CD14-positive monocyte (primary cell): Measurements from ENCODE around the gene CD6. TPM values are rescaled to one million over a fixed set of nuclear protein-coding genes. Genes with fewer than 3 reads are reported as not detected.

Experiments used
- DNase-seq, 3 donors: peaks; one replicate each; pipeline ENCODE4 v3.0.0-alpha.2; 2011 to 2022
- H2AFZ ChIP-seq: 2 replicates; pipeline ENCODE4 v1.6.0; 2012; ENCODE audit warnings: mild to moderate bottlenecking, low read depth, low read length, inconsistent platforms; ENCODE audit not compliant: insufficient read depth, poor library complexity, severe bottlenecking
- H3K27ac ChIP-seq, 2 donors: 1 replicate in 1 of 2; 2 replicates in 1 of 2; pipeline ENCODE4 v1.5.1; 2012 to 2013; ENCODE audit warnings: low read length in 2 of 2, control low read depth in 1 of 2, inconsistent platforms in 1 of 2, low read depth in 1 of 2, mild to moderate bottlenecking in 1 of 2
- H3K27me3 ChIP-seq, 2 donors: one replicate each; pipeline versions ENCODE4 v1.6.0 to v1.6.1; 2011 to 2013; ENCODE audit warnings: low read length in 2 of 2; ENCODE audit not compliant: control insufficient read depth in 2 of 2, insufficient read depth in 2 of 2
- H3K36me3 ChIP-seq, 2 donors: replicated peaks in 1 of 2; 1 replicate in 1 of 2; 2 replicates in 1 of 2; pipeline versions ENCODE4 v1.5.1 to v1.6.1; 2012 to 2013; ENCODE audit warnings: low read length in 2 of 2, control low read depth in 1 of 2, inconsistent platforms in 1 of 2, mild to moderate bottlenecking in 1 of 2; ENCODE audit not compliant: insufficient read depth in 2 of 2, control insufficient read depth in 1 of 2
- H3K4me1 ChIP-seq, 2 donors: 1 replicate in 1 of 2; 2 replicates in 1 of 2; pipeline versions ENCODE4 v1.5.1 to v1.6.1; 2012 to 2013; ENCODE audit warnings: low read length in 2 of 2, control low read depth in 1 of 2, inconsistent platforms in 1 of 2, mild to moderate bottlenecking in 1 of 2, moderate library complexity in 1 of 2; ENCODE audit not compliant: insufficient read depth in 2 of 2, control insufficient read depth in 1 of 2
- H3K4me2 ChIP-seq: replicated peaks from 2 replicates; pipeline ENCODE3; 2012; ENCODE audit warnings: low read length, moderate library complexity, mild to moderate bottlenecking; ENCODE audit not compliant: poor library complexity, severe bottlenecking; ENCODE audit errors: extremely low read depth
- H3K4me3 ChIP-seq, 3 experiments: fragments of 200-600 bp in 1 of 3; sonication (generic) in 1 of 3; replicated peaks in 1 of 3; 1 replicate in 2 of 3; 2 replicates in 1 of 3; pipeline ENCODE4 v1.5.1; 2011 to 2013; ENCODE audit warnings: low read length in 3 of 3, mild to moderate bottlenecking in 3 of 3, control low read depth in 2 of 3, low read depth in 2 of 3, inconsistent platforms in 1 of 3, moderate library complexity in 1 of 3
- H3K79me2 ChIP-seq: 2 replicates; pipeline ENCODE4 v1.6.0; 2012; ENCODE audit warnings: mild to moderate bottlenecking, control low read depth, inconsistent platforms, low read length, moderate library complexity; ENCODE audit not compliant: insufficient read depth
- H3K9ac ChIP-seq: 2 replicates; pipeline ENCODE4 v1.6.0; 2017; ENCODE audit warnings: low read length, mild to moderate bottlenecking; ENCODE audit not compliant: insufficient read depth, poor library complexity, severe bottlenecking
- H3K9me3 ChIP-seq, 2 donors: replicated peaks in 1 of 2; 1 replicate in 1 of 2; 2 replicates in 1 of 2; pipeline versions ENCODE4 v1.5.1 to v1.6.1; 2012 to 2013; ENCODE audit warnings: low read length in 2 of 2, control low read depth in 1 of 2; ENCODE audit not compliant: control insufficient read depth in 1 of 2, insufficient read depth in 1 of 2
- H4K20me1 ChIP-seq: 2 replicates; pipeline ENCODE4 v1.6.0; 2012; ENCODE audit warnings: mild to moderate bottlenecking, low read length, control low read depth, moderate library complexity; ENCODE audit not compliant: insufficient read depth
- H3K27ac Mint-ChIP-seq, 7 donors: one replicate each; pipeline ENCODE4 v1.8.0; 2020; ENCODE audit warnings: mild to moderate bottlenecking in 7 of 7, mixed read lengths in 7 of 7, moderate library complexity in 6 of 7, inconsistent platforms in 2 of 7
- H3K27me3 Mint-ChIP-seq, 3 donors: one replicate each; pipeline ENCODE4 v1.8.0; 2021 to 2022; ENCODE audit warnings: low read depth in 3 of 3, mild to moderate bottlenecking in 3 of 3, mixed read lengths in 3 of 3, moderate library complexity in 3 of 3, inconsistent platforms in 1 of 3
- H3K36me3 Mint-ChIP-seq, 2 donors: one replicate each; pipeline ENCODE4 v1.8.0; 2020; ENCODE audit warnings: mixed read lengths in 2 of 2, inconsistent platforms in 1 of 2, mild to moderate bottlenecking in 1 of 2
- H3K4me1 Mint-ChIP-seq: one replicate; pipeline ENCODE4 v1.8.0; 2020; ENCODE audit warnings: mild to moderate bottlenecking, mixed read lengths
- H3K4me3 Mint-ChIP-seq, 2 donors: one replicate each; pipeline ENCODE4 v1.8.0; 2020; ENCODE audit warnings: mild to moderate bottlenecking in 2 of 2, mixed read lengths in 2 of 2, moderate library complexity in 1 of 2
- H3K9me3 Mint-ChIP-seq, 7 donors: one replicate each; pipeline ENCODE4 v1.8.0; 2020 to 2022; ENCODE audit warnings: mixed read lengths in 7 of 7, mild to moderate bottlenecking in 6 of 7, moderate library complexity in 6 of 7, inconsistent platforms in 2 of 7
- WGBS: methylation state at CpG from one replicate; pipeline ENCODE4 v1.1.5; 2013; ENCODE audit warnings: missing lambda C conversion rate; ENCODE audit not compliant: insufficient coverage; 5-methylcytosine and 5-hydroxymethylcytosine counted together
- intact Hi-C, 2 donors: fragments of 100-400 bp; cut with micrococcal nuclease; formaldehyde crosslinking; loops; one replicate each; pipeline versions ENCODE4 v1.15.0 to v1.15.1; 2023
- polyA plus RNA-seq, 3 donors: library from polyadenylated mRNA; depleted of rRNA in 1 of 3; unstranded in 2 of 3; stranded (reverse) in 1 of 3; fragments of 300-500 nt in 2 of 3; fragments of >200 nt in 1 of 3; fragmentation: Illumina TruSeq in 2 of 3; gene quantifications; 1 replicate in 2 of 3; 2 replicates in 1 of 3; pipeline ENCODE4 v1.2.3, GENCODE V29; 2012 to 2021
- TF ChIP-seq, protein P1 (sequence below): fragments of 200-600 bp; IDR thresholded peaks from one replicate; pipeline ENCODE4 v1.8.0; 2022; ENCODE audit warnings: antibody characterized with exemption, mild to moderate bottlenecking

Gene CD6
- polyA plus RNA-seq, 3 donors, result 0.09 to 0.39 (median 0.39) TPM

DNA sequence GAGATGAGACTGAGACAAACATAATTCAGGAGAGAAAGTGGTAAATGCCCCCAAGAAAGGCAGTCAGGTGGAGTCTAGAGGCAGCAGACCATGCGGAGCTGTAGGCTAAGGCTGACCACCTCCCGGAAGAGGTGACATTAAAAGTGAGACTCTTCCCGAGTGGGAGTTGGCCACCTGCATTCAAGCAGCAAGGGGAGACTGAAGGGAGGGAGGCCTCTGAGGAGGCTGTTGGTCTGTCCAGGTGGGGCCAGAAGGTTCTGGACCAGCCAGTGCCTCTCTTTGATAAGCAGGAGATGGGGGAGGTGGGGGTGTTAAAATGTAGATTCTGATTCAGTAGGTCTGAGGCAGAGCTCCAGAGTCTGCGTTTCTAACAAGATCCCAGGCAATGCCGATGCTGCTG, 37.5 kb downstream of the CD6 start:
- Mint-ChIP-seq H3K4me1 (peaks cover 36% of the 10 kb centered on the region), H3K36me3 (peaks cover 0 to 16% of the 10 kb centered on the region in 2 donors)
- no peaks in the 10 kb centered on the region for H3K36me3 ChIP-seq

DNA sequence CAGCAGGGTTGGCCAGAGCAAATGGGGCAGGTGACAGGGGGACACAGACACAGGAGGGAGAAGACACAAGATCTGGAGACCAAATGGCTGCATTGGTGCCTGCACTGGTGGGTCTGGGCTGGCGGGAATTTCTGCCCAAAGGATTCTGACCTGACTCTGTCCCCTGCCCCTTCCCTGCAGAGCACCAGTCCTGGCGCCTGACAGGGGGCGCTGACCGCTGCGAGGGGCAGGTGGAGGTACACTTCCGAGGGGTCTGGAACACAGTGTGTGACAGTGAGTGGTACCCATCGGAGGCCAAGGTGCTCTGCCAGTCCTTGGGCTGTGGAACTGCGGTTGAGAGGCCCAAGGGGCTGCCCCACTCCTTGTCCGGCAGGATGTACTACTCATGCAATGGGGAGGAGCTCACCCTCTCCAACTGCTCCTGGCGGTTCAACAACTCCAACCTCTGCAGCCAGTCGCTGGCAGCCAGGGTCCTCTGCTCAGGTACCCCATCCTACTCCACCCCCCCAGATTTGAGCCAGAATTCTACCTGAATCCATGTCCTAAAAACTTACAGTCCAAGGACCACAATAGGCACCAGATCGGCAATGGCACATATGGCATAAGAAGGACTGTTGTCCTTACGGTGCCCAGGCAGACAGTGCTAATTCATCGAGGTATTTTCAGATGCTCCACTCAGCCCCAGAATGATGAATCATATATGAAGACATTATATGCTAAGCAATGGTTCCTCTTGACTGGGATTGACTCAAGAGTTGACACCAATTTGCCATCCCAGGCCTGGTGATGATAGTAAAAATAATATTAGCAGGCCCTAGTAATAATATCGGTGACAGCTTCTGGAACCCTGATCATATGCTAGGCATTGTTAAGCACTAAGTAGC, 38.2 kb downstream of the CD6 start:
- Histone ChIP-seq H3K4me3 (no peak overlapping the region), H4K20me1 (no peaks in the 10 kb centered on the region), H3K27me3 (peaks cover 17 to 30% of the 10 kb centered on the region in 2 donors), H3K4me2 (no peak overlapping the region), H3K4me1 (peaks cover 28 to 33% of the 10 kb centered on the region in 2 donors), H2AFZ (no peak overlapping the region), H3K9ac (no peak overlapping the region), H3K27ac (no peak overlapping the region), H3K9me3 (peaks cover 0 to 10% of the 10 kb centered on the region in 2 donors), H3K36me3 (no peaks in the 10 kb centered on the region), H3K79me2 (no peaks in the 10 kb centered on the region)
- Mint-ChIP-seq H3K27ac (no peak overlapping the region), H3K27me3 (peaks cover 35 to 48% (median 36%) of the 10 kb centered on the region in 3 donors), H3K4me3 (peak overlapping the region in 1 of 2 donors; percentile 72), H3K36me3 (peaks cover 0 to 16% of the 10 kb centered on the region in 2 donors), H3K4me1 (peaks cover 34% of the 10 kb centered on the region), H3K9me3 (peaks cover 0 to 11% (median 0%) of the 10 kb centered on the region in 7 donors)
- intact Hi-C loops, result no loop called here
- DNase-seq, result no peak
- 97% methylated on average over 10 of the region's 15 CpGs for WGBS
- TF ChIP-seq, protein P1, sequence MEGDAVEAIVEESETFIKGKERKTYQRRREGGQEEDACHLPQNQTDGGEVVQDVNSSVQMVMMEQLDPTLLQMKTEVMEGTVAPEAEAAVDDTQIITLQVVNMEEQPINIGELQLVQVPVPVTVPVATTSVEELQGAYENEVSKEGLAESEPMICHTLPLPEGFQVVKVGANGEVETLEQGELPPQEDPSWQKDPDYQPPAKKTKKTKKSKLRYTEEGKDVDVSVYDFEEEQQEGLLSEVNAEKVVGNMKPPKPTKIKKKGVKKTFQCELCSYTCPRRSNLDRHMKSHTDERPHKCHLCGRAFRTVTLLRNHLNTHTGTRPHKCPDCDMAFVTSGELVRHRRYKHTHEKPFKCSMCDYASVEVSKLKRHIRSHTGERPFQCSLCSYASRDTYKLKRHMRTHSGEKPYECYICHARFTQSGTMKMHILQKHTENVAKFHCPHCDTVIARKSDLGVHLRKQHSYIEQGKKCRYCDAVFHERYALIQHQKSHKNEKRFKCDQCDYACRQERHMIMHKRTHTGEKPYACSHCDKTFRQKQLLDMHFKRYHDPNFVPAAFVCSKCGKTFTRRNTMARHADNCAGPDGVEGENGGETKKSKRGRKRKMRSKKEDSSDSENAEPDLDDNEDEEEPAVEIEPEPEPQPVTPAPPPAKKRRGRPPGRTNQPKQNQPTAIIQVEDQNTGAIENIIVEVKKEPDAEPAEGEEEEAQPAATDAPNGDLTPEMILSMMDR, result no peak

More for the DNA sequence above, 37.5 kb downstream of the CD6 start:
- H3K4me3 Mint-ChIP-seq, result peak overlapping the region in 1 of 2 donors; percentile 72
- DNase-seq, result no peak
- TF ChIP-seq, protein P1, result no peak
- WGBS, result 100% methylated on average over 4 of the region's 5 CpGs
- peaks cover 0 to 11% (median 0%) of the 10 kb centered on the region in 7 donors for H3K9me3 Mint-ChIP-seq
- no peak overlapping the region for H2AFZ ChIP-seq
- H3K9ac ChIP-seq, result no peak overlapping the region
- no peaks in the 10 kb centered on the region for H3K79me2 ChIP-seq
- no peak overlapping the region for H3K27ac ChIP-seq
- H4K20me1 ChIP-seq, result no peaks in the 10 kb centered on the region
- H3K27me3 Mint-ChIP-seq, result peaks cover 35 to 54% (median 37%) of the 10 kb centered on the region in 3 donors
- peaks cover 17 to 30% of the 10 kb centered on the region in 2 donors for H3K27me3 ChIP-seq
- H3K4me2 ChIP-seq, result no peak overlapping the region
- peaks cover 0 to 10% of the 10 kb centered on the region in 2 donors for H3K9me3 ChIP-seq
- no peak overlapping the region for H3K4me3 ChIP-seq
- intact Hi-C loops, result no loop called here
- no peak overlapping the region for H3K27ac Mint-ChIP-seq
- H3K4me1 ChIP-seq, result peaks cover 28 to 33% of the 10 kb centered on the region in 2 donors
